ENCODE results near the gene FOSB.

DNA sequence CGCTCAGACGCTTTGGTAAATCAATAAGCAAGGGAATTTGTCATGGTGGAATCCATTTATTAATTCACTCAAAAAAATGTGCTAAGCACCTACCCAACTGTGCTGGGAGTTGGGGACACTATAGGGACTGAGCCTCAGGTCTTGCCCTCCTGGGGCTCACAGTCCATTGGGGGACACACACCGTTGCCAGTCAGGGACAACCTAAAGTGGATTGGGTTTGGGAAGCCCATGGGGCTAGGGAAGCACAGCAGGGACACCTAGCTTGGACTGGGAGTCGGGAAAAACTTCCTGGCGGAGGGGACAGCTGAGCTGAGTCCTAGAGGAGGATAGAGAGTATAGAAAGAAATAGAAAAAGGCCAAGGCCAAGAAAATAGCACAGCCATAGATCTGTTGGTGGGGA, 8.5 kb downstream of the FOSB start:
- TF ChIP-seq CTCF (IDR thresholded peaks at IDR 0.05) (no peak), POLR2A (IDR thresholded peaks at IDR 0.05) (no peak), POLR2AphosphoS5 (IDR thresholded peaks at IDR 0.05) (peak in 1 of 3 donors; percentile 74)

Measured in breast epithelium (tissue), 3 donors.